ENCODE results near the gene SLC38A1.

- TF ChIP-seq CTCF (conservative IDR thresholded peaks at IDR 0.05; ENCODE audit: low read depth, low read length) = no peak
- no peak for TF ChIP-seq EZH2phosphoT487 (IDR thresholded peaks at IDR 0.05; ENCODE audit: borderline replicate concordance, low read length)
Observed at GRCh38 chr12:46238821-46239220, 30.0 kb downstream of the SLC38A1 start.
